ENCODE results near the gene MYG1.
"Not testable (repeated sequence)": the region's sequence is repeated elsewhere in the genome, so short reads cannot be mapped to it uniquely, and the experiment has no call there.

Gene MYG1

GRCh38 chr12:53287741-53288216 is 11.7 kb upstream of the MYG1 start:
- DNase-seq = peak; percentile 2

- DNase-seq = no peak
These were observed 11.2 kb upstream of the MYG1 start for GRCh38 chr12:53288322-53288721.

GRCh38 chr12:53289891-53290290 is 9.6 kb upstream of the MYG1 start:
- no peak for DNase-seq

DNA sequence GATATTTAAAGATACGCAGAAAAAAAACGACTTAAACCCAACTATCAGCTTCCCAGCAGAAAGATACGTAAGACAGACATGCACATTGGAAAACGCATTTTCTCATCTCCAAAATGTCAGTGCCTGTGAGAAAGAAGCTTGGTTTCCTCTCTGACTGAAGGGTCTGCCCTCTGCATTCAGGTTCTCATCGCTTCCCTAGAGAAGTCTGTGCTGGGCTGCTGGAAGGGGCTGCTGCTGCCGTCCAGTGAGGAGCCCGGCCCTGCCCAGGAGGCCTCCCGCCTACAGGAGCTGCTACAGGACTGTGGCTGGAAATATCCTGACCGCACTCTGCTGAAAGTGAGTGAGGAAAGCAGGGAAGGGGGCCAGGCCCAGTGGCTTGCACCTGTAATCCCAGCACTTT is 8.8 kb upstream of the MYG1 start:
- DNase-seq = no peak

DNA sequence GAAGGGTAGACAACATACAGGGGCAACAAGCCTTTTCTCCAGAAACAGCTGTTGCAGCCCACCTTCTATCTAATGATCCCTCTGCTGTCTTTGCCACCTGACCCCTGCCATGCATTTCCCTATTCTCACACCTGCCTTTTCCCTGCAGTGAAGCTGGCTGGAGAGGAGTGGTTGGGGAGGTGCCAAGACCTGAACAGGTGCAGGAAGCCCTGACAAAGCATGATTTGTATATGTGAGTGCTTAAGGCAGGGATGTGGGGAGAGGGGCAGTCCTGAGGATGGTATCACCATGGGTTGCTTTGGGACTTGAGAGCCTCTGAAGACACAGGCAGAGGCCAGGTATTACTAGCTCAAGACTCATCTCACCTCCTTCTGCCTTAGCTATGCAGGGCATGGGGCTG is 7.1 kb upstream of the MYG1 start:
- peak; percentile 71 for DNase-seq

DNA sequence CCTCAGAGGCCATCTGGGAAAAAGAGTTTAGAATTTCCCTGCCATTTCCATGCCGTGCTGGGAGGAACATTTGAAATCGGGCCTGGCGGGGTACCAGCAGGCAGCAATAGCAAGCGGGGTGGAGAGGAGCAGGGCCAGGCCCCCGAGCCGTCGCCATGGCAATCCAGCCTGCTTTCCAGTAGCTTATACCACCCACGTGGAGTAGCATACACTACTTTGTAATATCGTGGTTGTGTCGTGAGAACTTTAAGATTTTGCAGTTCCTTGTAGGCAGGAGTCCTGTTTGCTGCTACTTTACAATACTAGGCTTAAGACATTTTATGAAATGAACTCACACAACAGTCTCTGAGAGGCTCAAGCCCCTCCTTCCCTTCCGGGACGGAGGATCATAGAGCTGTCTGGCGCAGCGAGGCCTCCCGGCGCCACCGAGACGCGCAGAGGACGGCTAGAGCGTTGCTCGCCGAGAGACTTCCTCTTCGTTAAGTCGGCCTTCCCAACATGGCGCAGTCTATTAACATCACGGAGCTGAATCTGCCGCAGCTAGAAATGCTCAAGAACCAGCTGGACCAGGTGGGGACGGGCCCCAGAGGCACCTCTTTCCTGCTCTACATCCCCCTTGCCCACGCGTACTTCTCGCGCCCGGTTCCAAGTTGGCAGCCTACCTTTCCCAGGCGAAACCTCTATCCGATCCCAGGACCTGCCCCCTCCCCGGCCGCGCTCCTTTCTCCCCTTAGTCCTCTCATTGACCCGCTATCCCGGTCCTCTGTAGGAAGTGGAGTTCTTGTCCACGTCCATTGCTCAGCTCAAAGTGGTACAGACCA is 4.2 kb upstream of the MYG1 start, which contains the start of gene PFDN5:
TSS of gene PFDN5 (plus strand) at position 473 of the 821 bp plus-strand sequence. CDS start at position 499, 26 bp downstream.
- peak; percentile 56 for DNase-seq

- no peak for DNase-seq
These were observed 3.6 kb upstream of the MYG1 start for GRCh38 chr12:53295891-53296219.

DNA sequence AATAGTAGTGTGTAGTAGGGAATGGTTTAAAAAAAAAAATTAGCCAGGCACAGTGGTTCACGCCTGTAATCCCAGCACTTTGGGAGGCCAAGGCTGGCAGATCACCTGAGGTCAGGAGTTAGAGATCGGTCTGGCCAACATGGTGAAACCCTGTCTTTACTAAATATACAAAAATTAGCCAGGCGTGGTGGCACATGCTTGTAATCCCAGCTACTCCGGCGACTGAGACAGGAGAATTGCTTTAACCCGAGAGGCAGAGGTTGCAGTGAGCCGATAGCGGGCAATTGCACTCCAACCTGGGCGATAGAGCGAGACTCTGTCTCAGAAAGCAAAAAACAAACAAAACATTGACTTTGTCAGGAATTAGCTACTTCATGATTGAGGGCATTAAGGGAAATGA is 2.4 kb upstream of the MYG1 start:
- DNase-seq = not testable (repeated sequence)

DNA sequence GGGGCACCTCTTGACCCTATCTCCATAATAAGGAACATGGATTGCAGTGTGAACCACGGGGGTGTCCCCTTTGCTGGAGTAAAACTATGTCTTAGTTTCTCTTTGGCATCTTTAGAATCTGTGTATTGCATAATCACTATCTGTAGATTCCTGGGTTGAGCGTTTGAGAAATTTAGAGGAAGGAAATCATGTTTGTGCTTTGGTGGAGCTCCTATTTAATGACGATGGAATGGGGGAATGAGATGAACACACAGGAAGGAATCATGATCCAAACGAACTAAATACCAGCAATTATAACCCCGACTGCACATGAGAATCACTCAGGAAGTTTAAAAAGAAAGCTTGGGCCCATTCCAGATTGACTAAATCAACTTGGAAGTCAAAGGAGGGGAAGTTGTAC is 1.3 kb upstream of the MYG1 start:
- no peak for DNase-seq

DNA sequence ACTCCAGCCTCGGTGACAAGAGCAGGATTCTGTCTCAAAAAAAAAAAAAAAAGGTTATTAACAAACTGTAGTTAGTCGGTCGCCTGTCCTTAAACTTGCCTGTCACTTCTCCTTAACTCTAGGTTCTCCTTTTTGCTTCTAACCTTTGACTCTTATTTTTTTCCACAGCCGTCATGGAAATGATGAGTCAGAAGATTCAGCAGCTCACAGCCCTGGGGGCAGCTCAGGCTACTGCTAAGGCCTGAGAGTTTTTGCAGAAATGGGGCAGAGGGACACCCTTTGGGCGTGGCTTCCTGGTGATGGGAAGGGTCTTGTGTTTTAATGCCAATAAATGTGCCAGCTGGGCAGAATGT is 418 bp upstream of the MYG1 start:
- no peak for DNase-seq

GRCh38 chr12:53300187-53300586 is 692 bp downstream of the MYG1 start:
- DNase-seq = no peak

DNA sequence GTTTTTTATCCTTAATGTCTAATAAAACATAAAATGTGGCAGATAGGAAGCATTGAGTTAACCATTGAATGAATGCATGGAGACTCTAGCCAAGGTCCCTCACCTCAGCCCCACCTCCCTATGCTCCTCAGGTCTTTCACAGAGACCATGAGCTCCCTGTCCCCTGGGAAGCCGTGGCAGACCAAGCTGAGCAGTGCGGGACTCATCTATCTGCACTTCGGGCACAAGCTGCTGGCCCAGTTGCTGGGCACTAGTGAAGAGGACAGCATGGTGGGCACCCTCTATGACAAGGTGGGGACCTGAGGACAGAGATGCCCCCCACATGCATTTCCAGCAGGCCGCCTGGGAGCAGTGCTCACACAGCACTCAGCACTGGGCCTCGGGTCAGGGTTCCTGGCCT is 3.4 kb downstream of the MYG1 start:
- DNase-seq = no peak

GRCh38 chr12:53306826-53307225 is 7.3 kb downstream of the MYG1 start:
- DNase-seq = no peak

GRCh38 chr12:53308276-53308675 is 8.8 kb downstream of the MYG1 start:
- no peak for DNase-seq

GRCh38 chr12:53313996-53314395 is 14.5 kb downstream of the MYG1 start:
- DNase-seq = no peak

- no peak for DNase-seq
These were observed 21.1 kb downstream of the MYG1 start for GRCh38 chr12:53320352-53321195.

DNA sequence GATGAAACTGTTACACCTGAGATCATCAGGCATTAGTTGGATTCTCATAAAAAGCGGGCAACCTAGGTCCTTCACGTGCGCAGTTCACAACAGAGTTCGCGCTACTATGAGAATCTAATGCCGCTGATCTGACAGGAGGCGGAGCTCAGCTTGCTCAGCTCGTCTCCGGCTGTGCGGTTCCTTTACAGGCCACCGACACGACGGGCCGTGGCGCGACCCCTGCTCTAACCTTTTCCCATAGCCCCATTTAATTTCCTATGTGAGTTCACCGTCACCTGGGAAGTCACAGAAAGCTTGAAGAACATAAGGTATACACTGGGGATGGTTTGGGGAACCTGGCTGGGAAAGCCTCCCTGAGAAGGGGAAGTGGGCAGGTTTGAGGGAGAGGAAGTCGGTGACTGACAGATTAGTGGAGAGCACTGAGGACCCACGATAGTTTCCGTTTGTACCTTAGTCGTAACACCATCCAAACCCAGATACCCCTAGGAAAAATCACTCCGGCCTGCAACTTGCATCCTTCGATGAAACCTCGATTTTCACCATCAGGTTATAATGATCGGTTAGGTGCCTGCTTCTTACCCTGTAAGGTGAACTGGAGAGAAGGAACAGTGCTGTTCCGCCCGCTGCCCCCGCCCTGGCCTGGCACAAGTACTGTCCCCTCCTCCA is 24.8 kb downstream of the MYG1 start:
- DNase-seq = no peak

DNA sequence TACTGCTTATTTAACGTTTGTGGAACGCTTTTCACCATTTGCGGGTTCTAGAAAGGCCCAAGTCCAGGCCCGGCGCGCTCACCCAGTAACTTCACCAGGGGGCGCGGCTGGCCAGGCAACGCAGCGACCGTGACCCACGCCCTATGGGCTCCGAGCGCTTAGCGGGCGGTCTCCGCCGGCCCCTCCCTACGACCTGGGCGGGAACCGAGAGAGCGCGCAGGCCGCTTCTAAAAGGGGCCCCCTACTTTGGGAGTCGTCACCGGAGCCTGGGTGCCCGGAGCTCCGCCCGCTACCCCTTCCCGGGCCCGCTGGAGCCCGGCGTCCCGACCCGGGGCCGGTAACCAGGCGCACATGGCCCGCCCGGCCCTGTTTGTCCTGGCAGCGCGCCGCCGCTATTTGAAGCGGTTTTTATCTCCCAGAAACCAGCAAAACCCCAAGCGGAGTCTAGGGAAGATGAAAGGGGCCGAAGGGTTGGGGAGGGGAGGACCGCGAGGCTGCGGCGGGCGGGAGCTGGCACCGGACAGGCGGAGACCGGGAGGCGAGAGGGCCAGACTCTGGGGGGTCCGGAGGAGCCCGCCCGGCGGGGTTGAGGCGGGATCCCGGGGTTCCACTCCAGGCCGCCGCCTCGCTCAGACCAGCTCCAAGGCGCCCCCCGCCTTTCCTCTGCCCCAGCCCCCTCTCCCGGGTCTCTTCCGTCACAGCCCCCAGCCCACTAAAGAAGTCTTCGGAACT is 25.4 kb downstream of the MYG1 start:
- DNase-seq = peak; percentile 50

GRCh38 chr12:53325511-53326061 is 26.1 kb downstream of the MYG1 start:
- no peak for DNase-seq

DNA sequence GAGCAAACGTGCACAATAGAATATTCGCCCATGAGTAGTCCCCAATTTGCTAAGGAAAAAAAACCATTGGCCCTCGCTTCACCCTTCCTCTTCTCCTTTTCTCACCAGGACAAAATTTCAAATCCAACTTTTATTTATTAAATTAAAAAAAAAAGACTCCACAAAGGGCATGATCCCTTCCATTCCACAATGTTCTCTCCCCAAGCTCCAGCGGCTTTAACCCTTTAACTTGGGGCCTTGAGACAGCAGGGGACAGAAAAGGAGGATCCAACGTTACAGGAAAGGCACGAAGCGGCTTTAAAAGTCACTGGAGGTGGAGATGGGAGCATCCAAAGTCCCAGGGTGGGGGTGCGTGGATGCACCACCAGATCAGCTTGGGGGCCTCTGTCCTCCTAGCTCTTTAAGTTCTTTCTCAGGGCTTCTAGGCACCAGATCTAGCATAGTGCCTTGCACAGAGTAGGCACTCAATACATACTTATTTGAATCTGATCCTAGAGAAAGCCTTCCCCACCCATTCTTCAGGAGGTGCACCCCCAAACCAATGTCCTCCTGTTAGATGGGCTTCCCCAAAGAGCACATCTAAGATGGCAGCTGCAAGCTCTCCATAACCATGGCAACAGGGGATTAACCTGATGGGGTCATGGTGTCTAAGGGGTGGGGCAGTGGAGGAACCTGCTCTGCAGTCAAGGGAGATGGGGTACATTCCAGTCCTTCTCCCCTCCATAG is 27.1 kb downstream of the MYG1 start:
- no peak for DNase-seq

- no peak for DNase-seq
These were observed 28.0 kb downstream of the MYG1 start for GRCh38 chr12:53327435-53328042.
